GM12874 (cell line): ENCODE data around the gene LETM1.

Source experiments
- CTCF ChIP-seq: IDR thresholded peaks from 2 replicates; pipeline ENCODE4 v1.5.1; 2011; ENCODE audit warnings: low read depth, mild to moderate bottlenecking, control low read depth, low read length, moderate library complexity; ENCODE audit not compliant: insufficient read depth

The LETM1 gene

GRCh38 chr4:1792832-1793495, 63.0 kb downstream of the LETM1 start, which contains the start of gene FGFR3:
TSS of gene FGFR3 (plus strand) at chr4:1793293. CDS start at chr4:1793935, 642 bp downstream.
- TF ChIP-seq CTCF = no peak

- TF ChIP-seq CTCF = no peak
Observed at GRCh38 chr4:1792158-1792831, 63.7 kb downstream of the LETM1 start.

GRCh38 chr4:1790005-1790404, 66.0 kb downstream of the LETM1 start:
- TF ChIP-seq CTCF = no peak

GRCh38 chr4:1789552-1789951, 66.4 kb downstream of the LETM1 start:
- no peak for TF ChIP-seq CTCF

GRCh38 chr4:1788254-1788973, 67.5 kb downstream of the LETM1 start:
- TF ChIP-seq CTCF = no peak

GRCh38 chr4:1787411-1788077, 68.4 kb downstream of the LETM1 start:
- no peak for TF ChIP-seq CTCF
